Left ventricle myocardium inferior (tissue), 1 donor: ENCODE data around the gene KLHL14. TPM values are rescaled to one million over a fixed set of nuclear protein-coding genes. Genes with fewer than 3 reads are reported as not detected.

ENCODE experiments used
- DNase-seq: peaks from one replicate; pipeline ENCODE4 v3.0.0-alpha.2; 2020
- H3K27ac ChIP-seq: fragments of 200-600 bp; replicated peaks from 2 replicates; pipeline ENCODE4 v1.8.0; 2021
- H3K27me3 ChIP-seq: fragments of 200-600 bp; 2 replicates; pipeline ENCODE4 v1.8.0; 2021; ENCODE audit warnings: low read depth
- H3K36me3 ChIP-seq: fragments of 200-600 bp; 2 replicates; pipeline ENCODE4 v1.8.0; 2021
- H3K4me1 ChIP-seq: fragments of 200-600 bp; 2 replicates; pipeline ENCODE4 v1.8.0; 2021
- H3K4me3 ChIP-seq: fragments of 200-600 bp; 2 replicates; pipeline ENCODE4 v1.8.0; 2021; ENCODE audit warnings: mild to moderate bottlenecking, moderate library complexity
- H3K9me3 ChIP-seq: fragments of 200-600 bp; replicated peaks from 2 replicates; pipeline ENCODE4 v1.8.0; 2021
- intact Hi-C: fragments of 100-400 bp; cut with micrococcal nuclease; formaldehyde crosslinking; loops from one replicate; pipeline ENCODE4 v1.11.0; 2022
- total RNA-seq: library from RNA; stranded (reverse); fragmentation: NEBNext Ultra II Directional; extraction: Animal tissue kit (Norgen Biotek cat#: 25700); gene quantifications from one replicate; pipeline ENCODE4 v1.2.1, GENCODE V29; 2021
- TF ChIP-seq, protein P1 (sequence below): fragments of 200-600 bp; IDR thresholded peaks from 2 replicates; pipeline ENCODE4 v1.8.0; 2021; ENCODE audit warnings: antibody characterized with exemption, mild to moderate bottlenecking, borderline replicate concordance
- donor health status: DM: no; HTN: yes; CAD: no; lungs with severe emphysema.

KLHL14 gene
- total RNA-seq, 1 donor from 2014 or later = not detected

DNA sequence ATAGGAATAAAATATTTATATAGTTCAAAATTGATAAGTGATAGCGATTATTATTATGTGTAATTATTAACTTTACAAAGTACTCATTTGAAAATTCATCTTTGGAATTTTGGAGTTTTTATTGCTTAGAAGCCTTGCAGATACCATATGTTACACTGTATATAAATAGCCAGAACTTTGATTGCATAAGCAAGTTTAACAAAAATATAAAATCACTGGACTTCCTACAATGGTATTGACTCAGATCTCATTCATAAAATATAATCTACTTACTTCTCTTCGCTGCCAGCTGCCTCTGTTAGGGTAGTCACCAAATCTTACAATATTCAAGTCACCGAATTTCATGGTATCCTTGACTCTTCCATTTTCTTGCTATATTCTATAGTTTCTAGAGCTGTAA lies 22.5 kb downstream of the KLHL14 start:
- intact Hi-C loops = no loop called here
- H3K9me3 ChIP-seq = no peaks in the 10 kb centered on the region
- no peaks in the 10 kb centered on the region for H3K4me1 ChIP-seq
- H3K27ac ChIP-seq = no peak overlapping the region
- peaks cover 35% of the 10 kb centered on the region for H3K27me3 ChIP-seq
- H3K4me3 ChIP-seq = no peak overlapping the region
- H3K36me3 ChIP-seq = no peaks in the 10 kb centered on the region
- TF ChIP-seq, protein P1, sequence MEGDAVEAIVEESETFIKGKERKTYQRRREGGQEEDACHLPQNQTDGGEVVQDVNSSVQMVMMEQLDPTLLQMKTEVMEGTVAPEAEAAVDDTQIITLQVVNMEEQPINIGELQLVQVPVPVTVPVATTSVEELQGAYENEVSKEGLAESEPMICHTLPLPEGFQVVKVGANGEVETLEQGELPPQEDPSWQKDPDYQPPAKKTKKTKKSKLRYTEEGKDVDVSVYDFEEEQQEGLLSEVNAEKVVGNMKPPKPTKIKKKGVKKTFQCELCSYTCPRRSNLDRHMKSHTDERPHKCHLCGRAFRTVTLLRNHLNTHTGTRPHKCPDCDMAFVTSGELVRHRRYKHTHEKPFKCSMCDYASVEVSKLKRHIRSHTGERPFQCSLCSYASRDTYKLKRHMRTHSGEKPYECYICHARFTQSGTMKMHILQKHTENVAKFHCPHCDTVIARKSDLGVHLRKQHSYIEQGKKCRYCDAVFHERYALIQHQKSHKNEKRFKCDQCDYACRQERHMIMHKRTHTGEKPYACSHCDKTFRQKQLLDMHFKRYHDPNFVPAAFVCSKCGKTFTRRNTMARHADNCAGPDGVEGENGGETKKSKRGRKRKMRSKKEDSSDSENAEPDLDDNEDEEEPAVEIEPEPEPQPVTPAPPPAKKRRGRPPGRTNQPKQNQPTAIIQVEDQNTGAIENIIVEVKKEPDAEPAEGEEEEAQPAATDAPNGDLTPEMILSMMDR = no peak
- no peak for DNase-seq

DNA sequence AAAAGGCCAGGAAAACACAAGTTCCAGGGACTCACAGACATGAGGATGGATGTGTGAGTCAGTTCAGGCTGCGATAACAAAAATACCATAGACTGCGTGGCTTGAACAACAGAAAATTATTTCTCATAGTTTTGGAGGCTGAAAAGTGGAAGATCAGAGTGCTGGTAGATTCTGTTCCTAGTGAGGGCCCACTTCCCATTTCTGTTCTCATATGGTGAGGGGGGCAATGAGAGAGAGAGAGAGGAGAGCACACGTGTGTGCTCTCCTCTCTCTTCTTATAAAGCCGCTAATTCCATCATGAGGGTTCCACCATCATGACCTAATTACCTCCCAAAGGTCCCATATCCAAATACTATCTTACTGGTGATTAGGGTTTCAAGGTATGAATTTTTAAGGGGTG lies 23.0 kb downstream of the KLHL14 start:
- TF ChIP-seq, protein P1 = no peak
- DNase-seq = no peak
- H3K4me3 ChIP-seq = no peak overlapping the region
- H3K27me3 ChIP-seq = peaks cover 30% of the 10 kb centered on the region
- no peak overlapping the region for H3K27ac ChIP-seq
- H3K36me3 ChIP-seq = no peaks in the 10 kb centered on the region
- H3K4me1 ChIP-seq = no peaks in the 10 kb centered on the region
- intact Hi-C loops = no loop called here
- no peaks in the 10 kb centered on the region for H3K9me3 ChIP-seq

DNA sequence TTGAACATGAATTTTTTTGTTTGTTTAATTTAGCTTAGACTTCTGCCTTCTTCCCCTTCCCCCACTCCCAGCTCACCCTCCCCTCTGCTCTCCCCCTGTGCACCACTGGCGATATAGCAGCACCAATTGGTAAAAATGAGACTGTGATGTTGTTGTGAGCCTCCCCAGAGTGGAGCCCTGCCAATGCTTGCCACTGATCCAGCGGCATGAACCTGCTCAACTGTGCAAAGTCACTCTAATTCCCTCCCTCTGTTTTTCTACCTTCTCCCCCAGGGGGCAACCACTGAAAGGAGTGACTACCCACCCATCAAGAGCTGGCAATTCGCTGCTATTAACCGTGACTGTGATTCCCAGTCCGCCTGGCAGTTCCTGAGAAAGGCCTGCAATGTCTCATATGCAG lies 30.2 kb downstream of the KLHL14 start:
- Histone ChIP-seq H3K27ac (no peak overlapping the region), H3K4me1 (no peaks in the 10 kb centered on the region), H3K9me3 (no peaks in the 10 kb centered on the region), H3K4me3 (no peak overlapping the region), H3K27me3 (no peaks in the 10 kb centered on the region), H3K36me3 (no peaks in the 10 kb centered on the region)
- TF ChIP-seq, protein P1 = no peak
- intact Hi-C loops = no loop called here
- no peak for DNase-seq

DNA sequence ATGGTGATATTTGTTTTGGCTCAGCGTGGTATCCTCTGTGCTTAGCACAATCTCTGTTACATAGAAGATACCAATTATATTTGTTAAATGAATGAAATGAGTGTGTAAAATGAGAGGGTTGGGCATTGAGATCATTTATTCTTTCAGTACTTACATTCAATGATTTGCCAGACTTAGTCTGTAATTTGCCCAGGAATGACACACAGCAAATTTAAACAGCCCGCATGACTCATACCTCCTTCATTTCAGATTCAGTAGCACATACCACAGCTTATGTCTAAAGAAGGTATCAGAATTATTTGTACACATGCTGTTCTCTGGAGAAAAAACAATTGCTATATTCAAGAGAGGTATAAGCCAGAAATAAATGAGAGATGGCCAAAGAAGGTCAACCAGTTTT lies 37.0 kb downstream of the KLHL14 start:
- intact Hi-C loops = no loop called here
- TF ChIP-seq, protein P1 = no peak

DNA sequence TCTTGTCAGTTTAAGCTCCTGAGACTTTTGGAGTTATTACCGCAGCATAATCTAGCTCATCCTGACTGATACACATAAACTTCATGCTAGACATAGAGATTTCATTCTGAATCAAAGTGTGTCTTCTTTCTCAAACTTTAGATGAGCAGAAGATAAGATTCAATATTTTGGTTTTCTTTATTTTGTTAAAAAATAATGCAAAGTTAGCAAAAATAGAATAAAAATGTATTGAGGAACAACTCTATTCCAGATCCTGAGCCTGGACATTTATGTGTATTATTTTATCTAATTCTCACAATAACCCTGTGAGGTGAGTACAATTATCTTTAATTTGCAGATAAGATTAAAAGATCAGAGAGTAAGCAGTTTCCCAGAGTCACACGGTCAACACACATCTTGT lies 38.4 kb downstream of the KLHL14 start:
- intact Hi-C loops = no loop called here
- TF ChIP-seq, protein P1 = no peak
- H3K9me3 ChIP-seq = peaks cover 15% of the 10 kb centered on the region
- H3K27me3 ChIP-seq = no peaks in the 10 kb centered on the region
- H3K36me3 ChIP-seq = no peaks in the 10 kb centered on the region
- DNase-seq = no peak
- H3K27ac ChIP-seq = no peak overlapping the region
- no peak overlapping the region for H3K4me3 ChIP-seq
- H3K4me1 ChIP-seq = no peaks in the 10 kb centered on the region

More for the DNA sequence above, 37.0 kb downstream of the KLHL14 start:
- no peak overlapping the region for H3K27ac ChIP-seq
- no peak overlapping the region for H3K4me3 ChIP-seq
- no peaks in the 10 kb centered on the region for H3K36me3 ChIP-seq
- peaks cover 15% of the 10 kb centered on the region for H3K9me3 ChIP-seq
- H3K27me3 ChIP-seq = no peaks in the 10 kb centered on the region
- no peaks in the 10 kb centered on the region for H3K4me1 ChIP-seq
- DNase-seq = no peak

DNA sequence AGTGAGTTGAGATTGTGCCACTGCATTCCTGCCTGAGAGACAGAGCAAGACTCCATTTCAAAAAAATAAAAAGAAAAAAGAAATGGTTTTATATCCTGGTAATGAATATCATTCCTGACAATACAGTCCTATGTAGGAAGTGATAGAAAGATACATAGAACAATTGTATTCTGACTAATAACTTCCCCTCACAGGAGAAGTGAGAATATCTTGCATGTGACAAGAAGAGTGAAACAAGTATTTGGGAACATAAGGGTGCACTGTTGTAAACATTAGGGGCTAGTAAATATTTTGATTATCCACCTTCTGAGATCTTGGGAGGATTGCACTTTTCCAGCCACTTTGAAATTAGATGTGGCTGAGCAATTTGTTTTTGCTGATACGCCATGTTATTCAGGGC lies 40.7 kb downstream of the KLHL14 start:
- TF ChIP-seq, protein P1 = no peak
- H3K9me3 ChIP-seq = peaks cover 15% of the 10 kb centered on the region
- no peak for DNase-seq
- no peak overlapping the region for H3K27ac ChIP-seq
- intact Hi-C loops = no loop called here
- H3K36me3 ChIP-seq = no peaks in the 10 kb centered on the region
- H3K4me3 ChIP-seq = no peak overlapping the region
- no peaks in the 10 kb centered on the region for H3K4me1 ChIP-seq
- H3K27me3 ChIP-seq = no peaks in the 10 kb centered on the region
